GM12878 (cell line): ENCODE results near the gene CHCHD1. TPM values are rescaled to one million over a fixed set of nuclear protein-coding genes. Genes with fewer than 3 reads are reported as not detected.

Experiments
- CEBPZ ChIP-seq: fragments of 150-350 bp; IDR thresholded peaks from 2 replicates; pipeline ENCODE4 v1.6.1; 2016; ENCODE audit warnings: low read depth, low read length
- E4F1 ChIP-seq: fragments of 450-650 bp; IDR thresholded peaks from 2 replicates; pipeline ENCODE4 v1.6.1; 2018; ENCODE audit warnings: borderline replicate concordance, mild to moderate bottlenecking; ENCODE audit not compliant: partially characterized antibody
- RB1 ChIP-seq: fragments of 450-650 bp; formaldehyde crosslinking; IDR thresholded peaks from 2 replicates; pipeline ENCODE4 v1.6.1; 2017; ENCODE audit warnings: mild to moderate bottlenecking, borderline replicate concordance
- SREBF2 ChIP-seq: IDR thresholded peaks from 2 replicates; pipeline ENCODE4 v1.6.1; 2012; ENCODE audit warnings: mild to moderate bottlenecking, low read length
- WRNIP1 ChIP-seq: IDR thresholded peaks from 2 replicates; pipeline ENCODE4 v1.6.1; 2011; ENCODE audit warnings: low read depth, low read length, improper control_type of control experiment, borderline replicate concordance
- ZBTB4 ChIP-seq: fragments of 450-650 bp; formaldehyde crosslinking; IDR thresholded peaks from 2 replicates; pipeline ENCODE4 v1.4.0; 2022; ENCODE audit warnings: mild to moderate bottlenecking, moderate library complexity
- ZBTB40 ChIP-seq: fragments of 450-650 bp; IDR thresholded peaks from 2 replicates; pipeline ENCODE4 v1.6.1; 2016; ENCODE audit warnings: mild to moderate bottlenecking, moderate library complexity, borderline replicate concordance
- polyA plus RNA-seq, 11 experiments: library from polyadenylated mRNA; depleted of rRNA in 4 of 11; unstranded in 6 of 11; stranded (reverse) in 5 of 11; fragments of >200 nt; fragmentation: Nextera tagmentation in 4 of 11; fragmentation: Illumina TruSeq in 1 of 11; extraction: Ambion mirVana in 4 of 11; extraction: Trizol in 1 of 11; gene quantifications; 1 replicate in 1 of 11; 2 replicates in 10 of 11; pipeline versions ENCODE4 v1.2.1 to v1.2.3, GENCODE V29; 2011 to 2016; ENCODE audit warnings: inconsistent platforms in 2 of 11, missing spikeins in 2 of 11, low read depth in 1 of 11
- total RNA-seq, 4 experiments: library from RNA; depleted of rRNA in 3 of 4; stranded (reverse); fragments of >200 nt in 3 of 4; fragmentation: Illumina TruSeq in 1 of 4; extraction: Trizol in 1 of 4; gene quantifications; 2 replicates each; pipeline versions ENCODE4 v1.2.1 to v1.2.3, GENCODE V29; 2013 to 2021
- TF ChIP-seq, protein P1 (sequence below): IDR thresholded peaks from 2 replicates; pipeline ENCODE4 v1.6.1; 2012; ENCODE audit warnings: improper control_type of control experiment, low read depth, low read length; ENCODE audit not compliant: insufficient replicate concordance

CHCHD1 gene
- total and polyA plus RNA-seq, 10 of the 15 experiments (the other 5 are each of a cell fraction or from before 2014, with no cell fraction given): 35.0 to 132 (median 70.0) TPM

DNA sequence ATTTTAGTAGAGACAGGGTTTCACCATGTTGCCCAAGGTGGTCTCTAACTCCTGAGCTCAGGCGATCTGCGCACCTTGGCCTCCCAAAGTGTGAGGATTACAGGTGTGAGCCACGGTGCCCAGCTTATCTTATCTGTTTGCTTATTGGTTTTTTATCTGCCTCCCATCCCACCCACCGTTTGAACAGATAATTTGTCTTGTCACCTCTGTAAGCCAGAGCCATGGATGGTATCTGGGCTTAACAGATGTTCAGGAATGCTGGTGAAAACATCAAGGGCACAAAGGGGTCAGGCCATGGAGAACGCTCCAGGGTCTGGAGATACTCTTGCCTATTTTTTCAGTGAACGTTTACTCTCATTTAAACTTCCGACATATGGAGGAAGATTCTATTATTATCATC, 41.5 kb downstream of the CHCHD1 start (continued):
- TF ChIP-seq CEBPZ: no peak
- TF ChIP-seq E4F1: no peak
- TF ChIP-seq, protein P1, sequence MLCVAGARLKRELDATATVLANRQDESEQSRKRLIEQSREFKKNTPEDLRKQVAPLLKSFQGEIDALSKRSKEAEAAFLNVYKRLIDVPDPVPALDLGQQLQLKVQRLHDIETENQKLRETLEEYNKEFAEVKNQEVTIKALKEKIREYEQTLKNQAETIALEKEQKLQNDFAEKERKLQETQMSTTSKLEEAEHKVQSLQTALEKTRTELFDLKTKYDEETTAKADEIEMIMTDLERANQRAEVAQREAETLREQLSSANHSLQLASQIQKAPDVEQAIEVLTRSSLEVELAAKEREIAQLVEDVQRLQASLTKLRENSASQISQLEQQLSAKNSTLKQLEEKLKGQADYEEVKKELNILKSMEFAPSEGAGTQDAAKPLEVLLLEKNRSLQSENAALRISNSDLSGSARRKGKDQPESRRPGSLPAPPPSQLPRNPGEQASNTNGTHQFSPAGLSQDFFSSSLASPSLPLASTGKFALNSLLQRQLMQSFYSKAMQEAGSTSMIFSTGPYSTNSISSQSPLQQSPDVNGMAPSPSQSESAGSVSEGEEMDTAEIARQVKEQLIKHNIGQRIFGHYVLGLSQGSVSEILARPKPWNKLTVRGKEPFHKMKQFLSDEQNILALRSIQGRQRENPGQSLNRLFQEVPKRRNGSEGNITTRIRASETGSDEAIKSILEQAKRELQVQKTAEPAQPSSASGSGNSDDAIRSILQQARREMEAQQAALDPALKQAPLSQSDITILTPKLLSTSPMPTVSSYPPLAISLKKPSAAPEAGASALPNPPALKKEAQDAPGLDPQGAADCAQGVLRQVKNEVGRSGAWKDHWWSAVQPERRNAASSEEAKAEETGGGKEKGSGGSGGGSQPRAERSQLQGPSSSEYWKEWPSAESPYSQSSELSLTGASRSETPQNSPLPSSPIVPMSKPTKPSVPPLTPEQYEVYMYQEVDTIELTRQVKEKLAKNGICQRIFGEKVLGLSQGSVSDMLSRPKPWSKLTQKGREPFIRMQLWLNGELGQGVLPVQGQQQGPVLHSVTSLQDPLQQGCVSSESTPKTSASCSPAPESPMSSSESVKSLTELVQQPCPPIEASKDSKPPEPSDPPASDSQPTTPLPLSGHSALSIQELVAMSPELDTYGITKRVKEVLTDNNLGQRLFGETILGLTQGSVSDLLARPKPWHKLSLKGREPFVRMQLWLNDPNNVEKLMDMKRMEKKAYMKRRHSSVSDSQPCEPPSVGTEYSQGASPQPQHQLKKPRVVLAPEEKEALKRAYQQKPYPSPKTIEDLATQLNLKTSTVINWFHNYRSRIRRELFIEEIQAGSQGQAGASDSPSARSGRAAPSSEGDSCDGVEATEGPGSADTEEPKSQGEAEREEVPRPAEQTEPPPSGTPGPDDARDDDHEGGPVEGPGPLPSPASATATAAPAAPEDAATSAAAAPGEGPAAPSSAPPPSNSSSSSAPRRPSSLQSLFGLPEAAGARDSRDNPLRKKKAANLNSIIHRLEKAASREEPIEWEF: no peak
- no peak for TF ChIP-seq RB1
- TF ChIP-seq SREBF2: no peak
- no peak for TF ChIP-seq WRNIP1
- TF ChIP-seq ZBTB4: no peak
- no peak for TF ChIP-seq ZBTB40
